Liver (tissue), 3 donors: ENCODE data around the gene TBC1D22B.
"Not testable (repeated sequence)": the region's sequence is repeated elsewhere in the genome, so short reads cannot be mapped to it uniquely, and the experiment has no call there.

Experiments
- RAD21 ChIP-seq, 2 donors: IDR thresholded peaks; 2 replicates each; pipeline ENCODE4 v1.6.1; 2016; ENCODE audit warnings: antibody characterized with exemption in 2 of 2, mild to moderate bottlenecking in 2 of 2
- TF ChIP-seq, protein P1 (sequence below): fragments of 150-350 bp; IDR thresholded peaks from 2 replicates; pipeline ENCODE4 v1.5.1; 2017; ENCODE audit warnings: improper control_type of control experiment, low read depth, low read length; ENCODE audit not compliant: missing input control
- TF ChIP-seq, protein P2 (sequence below): IDR thresholded peaks from 2 replicates; pipeline ENCODE4 v1.6.1; 2016; ENCODE audit warnings: antibody characterized with exemption
- donor health status: healthy.
- donor health status: healthy.

DNA sequence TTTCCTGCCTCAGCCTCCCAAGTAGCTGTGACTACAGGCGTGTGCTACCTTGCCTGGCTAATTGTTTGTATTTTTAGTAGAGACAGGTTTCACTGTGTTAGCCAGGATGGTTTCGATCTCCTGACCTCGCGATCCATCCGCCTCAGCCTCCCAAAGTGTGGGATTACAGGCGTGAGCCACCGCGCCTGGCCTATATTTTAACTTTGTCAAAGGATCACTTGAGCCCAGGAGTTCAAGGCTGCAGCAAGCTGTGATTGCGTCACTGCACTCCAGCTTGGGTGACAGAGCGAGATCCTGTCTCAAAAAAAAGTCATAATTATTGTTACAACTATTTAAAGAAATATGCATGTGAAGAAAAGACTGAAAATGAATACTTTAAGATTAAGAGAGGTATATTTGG is 72.8 kb downstream of the TBC1D22B start:
- TF ChIP-seq, protein P1, sequence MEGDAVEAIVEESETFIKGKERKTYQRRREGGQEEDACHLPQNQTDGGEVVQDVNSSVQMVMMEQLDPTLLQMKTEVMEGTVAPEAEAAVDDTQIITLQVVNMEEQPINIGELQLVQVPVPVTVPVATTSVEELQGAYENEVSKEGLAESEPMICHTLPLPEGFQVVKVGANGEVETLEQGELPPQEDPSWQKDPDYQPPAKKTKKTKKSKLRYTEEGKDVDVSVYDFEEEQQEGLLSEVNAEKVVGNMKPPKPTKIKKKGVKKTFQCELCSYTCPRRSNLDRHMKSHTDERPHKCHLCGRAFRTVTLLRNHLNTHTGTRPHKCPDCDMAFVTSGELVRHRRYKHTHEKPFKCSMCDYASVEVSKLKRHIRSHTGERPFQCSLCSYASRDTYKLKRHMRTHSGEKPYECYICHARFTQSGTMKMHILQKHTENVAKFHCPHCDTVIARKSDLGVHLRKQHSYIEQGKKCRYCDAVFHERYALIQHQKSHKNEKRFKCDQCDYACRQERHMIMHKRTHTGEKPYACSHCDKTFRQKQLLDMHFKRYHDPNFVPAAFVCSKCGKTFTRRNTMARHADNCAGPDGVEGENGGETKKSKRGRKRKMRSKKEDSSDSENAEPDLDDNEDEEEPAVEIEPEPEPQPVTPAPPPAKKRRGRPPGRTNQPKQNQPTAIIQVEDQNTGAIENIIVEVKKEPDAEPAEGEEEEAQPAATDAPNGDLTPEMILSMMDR = not testable (repeated sequence)
- TF ChIP-seq RAD21 (IDR thresholded peaks at IDR 0.05) = not testable (repeated sequence)
- TF ChIP-seq, protein P2, sequence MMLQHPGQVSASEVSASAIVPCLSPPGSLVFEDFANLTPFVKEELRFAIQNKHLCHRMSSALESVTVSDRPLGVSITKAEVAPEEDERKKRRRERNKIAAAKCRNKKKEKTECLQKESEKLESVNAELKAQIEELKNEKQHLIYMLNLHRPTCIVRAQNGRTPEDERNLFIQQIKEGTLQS = not testable (repeated sequence)
